AG09319 (cell line): ENCODE results near the gene DCAF11.
"Not testable (repeated sequence)": the region's sequence is repeated elsewhere in the genome, so short reads cannot be mapped to it uniquely, and the experiment has no call there.

Experiments
- DNase-seq: peaks from one replicate; pipeline ENCODE4 v3.0.0-alpha.2; 2010; ENCODE audit warnings: low read depth; ENCODE audit errors: extremely low read depth
- CTCF ChIP-seq: IDR thresholded peaks from 2 replicates; pipeline ENCODE4 v1.5.1; 2011; ENCODE audit warnings: low read depth, mild to moderate bottlenecking, inconsistent platforms, low read length, moderate library complexity

Gene DCAF11

GRCh38 chr14:24100197-24100981 lies 14.2 kb upstream of the DCAF11 start:
- DNase-seq = no peak
- TF ChIP-seq CTCF = no peak

- no peak for TF ChIP-seq CTCF
- DNase-seq = no peak
These were observed 13.5 kb upstream of the DCAF11 start for GRCh38 chr14:24100982-24101494.

GRCh38 chr14:24102357-24103048 lies 12.1 kb upstream of the DCAF11 start:
- TF ChIP-seq CTCF = no peak
- no peak for DNase-seq

GRCh38 chr14:24103451-24103850 lies 11.1 kb upstream of the DCAF11 start:
- TF ChIP-seq CTCF = no peak
- DNase-seq = no peak

- not testable (repeated sequence) for DNase-seq
These were observed 8.9 kb upstream of the DCAF11 start for GRCh38 chr14:24105609-24106239.

GRCh38 chr14:24106672-24107271 lies 7.8 kb upstream of the DCAF11 start:
- TF ChIP-seq CTCF = no peak
- no peak for DNase-seq

- TF ChIP-seq CTCF = no peak
These were observed 6.2 kb upstream of the DCAF11 start for GRCh38 chr14:24108336-24108874.

More at GRCh38 chr14:24108336-24108874, 6.2 kb upstream of the DCAF11 start:
- no peak for DNase-seq
